SU-DHL-6 (cell line): ENCODE results near the gene CTNNBL1.

ENCODE experiments used
- H2AFZ ChIP-seq: fragments of 200-600 bp; sonication (generic); 2 replicates; pipeline ENCODE4 v1.6.1; 2014; ENCODE audit warnings: low read depth, mild to moderate bottlenecking, moderate library complexity, mixed read lengths, antibody characterized with exemption, low read length; ENCODE audit not compliant: severe bottlenecking
- H3F3A ChIP-seq: fragments of 200-600 bp; shearing (Covaris generic); 2 replicates; pipeline ENCODE4 v1.6.0; 2016; ENCODE audit warnings: antibody characterized with exemption, mild to moderate bottlenecking; ENCODE audit not compliant: insufficient read depth
- H3K27ac ChIP-seq: fragments of 200-600 bp; sonication (generic); 2 replicates; pipeline ENCODE4 v1.5.1; 2016; ENCODE audit warnings: low read depth, mild to moderate bottlenecking, low read length, moderate library complexity, mixed read lengths
- H3K27me3 ChIP-seq: fragments of 200-600 bp; sonication (generic), shearing (Covaris generic); 2 replicates; pipeline ENCODE4 v1.6.0; 2014; ENCODE audit warnings: mild to moderate bottlenecking, low read length
- H3K36me3 ChIP-seq: fragments of 200-600 bp; sonication (generic); 2 replicates; pipeline ENCODE4 v1.6.1; 2014; ENCODE audit warnings: mild to moderate bottlenecking, low read length, mixed read lengths
- H3K4me2 ChIP-seq: fragments of 300-600, 200-600 bp; shearing (Covaris generic), sonication (generic); 2 replicates; pipeline ENCODE4 v1.6.0; 2014; ENCODE audit warnings: low read length, low read depth, mild to moderate bottlenecking; ENCODE audit not compliant: poor library complexity, severe bottlenecking
- H3K4me3 ChIP-seq: fragments of 200-600 bp; sonication (generic); 2 replicates; pipeline ENCODE4 v1.5.1; 2014; ENCODE audit warnings: antibody characterized with exemption, low read length, mild to moderate bottlenecking, mixed read lengths; ENCODE audit not compliant: insufficient read depth, poor library complexity, severe bottlenecking
- H3K79me2 ChIP-seq: fragments of 200-600 bp; sonication (generic); 2 replicates; pipeline ENCODE4 v1.6.1; 2014; ENCODE audit warnings: mild to moderate bottlenecking, low read length, moderate library complexity; ENCODE audit not compliant: insufficient read depth
- H3K9ac ChIP-seq: fragments of 200-600 bp; sonication (generic); 2 replicates; pipeline ENCODE4 v1.7.0; 2014; ENCODE audit warnings: mild to moderate bottlenecking, low read length
- H3K9me2 ChIP-seq: fragments of 200-600 bp; sonication (generic); replicated peaks from 2 replicates; pipeline ENCODE4 v1.6.1; 2014; ENCODE audit warnings: low read length; ENCODE audit not compliant: insufficient read depth
- H3K9me3 ChIP-seq: fragments of 200-600 bp; sonication (generic); 2 replicates; pipeline ENCODE4 v1.6.1; 2014; ENCODE audit warnings: low read length, mixed read lengths; ENCODE audit not compliant: insufficient read depth
- H4K20me1 ChIP-seq: fragments of 200-600 bp; sonication (generic); 2 replicates; pipeline ENCODE4 v1.6.1; 2014; ENCODE audit warnings: low read depth, mild to moderate bottlenecking, antibody characterized with exemption, low read length, moderate library complexity, mixed read lengths
- CTCF ChIP-seq: fragments of 200-600 bp; sonication (generic); IDR thresholded peaks from one replicate; pipeline ENCODE4 v1.5.1; 2017; ENCODE audit warnings: antibody characterized with exemption, mild to moderate bottlenecking, low read length, moderate library complexity; ENCODE audit not compliant: insufficient read depth, poor library complexity, severe bottlenecking
- EZH2phosphoT487 ChIP-seq: fragments of 200-600 bp; sonication (generic), shearing (Covaris generic); conservative IDR thresholded peaks from 2 replicates; pipeline ENCODE4 v1.6.1; 2018; ENCODE audit warnings: mild to moderate bottlenecking, antibody characterized with exemption, low read length, moderate library complexity, mixed read lengths

Gene CTNNBL1

GRCh38 chr20:37881601-37882343, 187.9 kb downstream of the CTNNBL1 start:
- Histone ChIP-seq H3K36me3 (no peaks in the 10 kb centered on the region), H3K9me3 (no peaks in the 10 kb centered on the region), H3K9ac (no peak overlapping the region), H3K27ac (no peak overlapping the region), H3K27me3 (no peaks in the 10 kb centered on the region), H3K79me2 (no peaks in the 10 kb centered on the region), H4K20me1 (no peaks in the 10 kb centered on the region), H3K4me2 (no peak overlapping the region), H3K4me3 (no peak overlapping the region), H3K9me2 (no peaks in the 10 kb centered on the region), H2AFZ (no peak overlapping the region), H3F3A (no peaks in the 10 kb centered on the region)
- no peak for TF ChIP-seq CTCF
- no peak for TF ChIP-seq EZH2phosphoT487

GRCh38 chr20:37882961-37883712, 189.3 kb downstream of the CTNNBL1 start:
- no peak overlapping the region for H3K4me3 ChIP-seq
- no peak overlapping the region for H3K27ac ChIP-seq
- H3F3A ChIP-seq = no peaks in the 10 kb centered on the region
- no peak overlapping the region for H3K4me2 ChIP-seq
- no peak overlapping the region for H2AFZ ChIP-seq
- no peaks in the 10 kb centered on the region for H4K20me1 ChIP-seq
- no peaks in the 10 kb centered on the region for H3K9me3 ChIP-seq
- no peak for TF ChIP-seq CTCF
- no peak for TF ChIP-seq EZH2phosphoT487
- no peak overlapping the region for H3K9ac ChIP-seq
- no peaks in the 10 kb centered on the region for H3K9me2 ChIP-seq
- H3K36me3 ChIP-seq = no peaks in the 10 kb centered on the region
- no peaks in the 10 kb centered on the region for H3K79me2 ChIP-seq
- no peaks in the 10 kb centered on the region for H3K27me3 ChIP-seq

GRCh38 chr20:37885042-37885441, 191.2 kb downstream of the CTNNBL1 start:
- Histone ChIP-seq H3K27ac (no peak overlapping the region), H3K79me2 (no peaks in the 10 kb centered on the region), H3K36me3 (no peaks in the 10 kb centered on the region), H3K4me2 (no peak overlapping the region), H3K9me3 (no peaks in the 10 kb centered on the region), H4K20me1 (no peaks in the 10 kb centered on the region), H3K27me3 (no peaks in the 10 kb centered on the region), H3K9ac (no peak overlapping the region), H3K4me3 (no peak overlapping the region), H3K9me2 (no peaks in the 10 kb centered on the region), H2AFZ (no peak overlapping the region), H3F3A (no peaks in the 10 kb centered on the region)
- TF ChIP-seq CTCF (no peak), EZH2phosphoT487 (no peak)
